OCI-LY3 (cell line): ENCODE measurements around the gene GABRG3.

Source experiments
- H2AFZ ChIP-seq: fragments of 200-600, 300-600 bp; shearing (Covaris generic); 2 replicates; pipeline ENCODE4 v1.6.0; 2014; ENCODE audit warnings: antibody characterized with exemption, low read depth, low read length
- H3K27ac ChIP-seq: fragments of 200-600, 300-600 bp; sonication (generic); 2 replicates; pipeline ENCODE4 v1.5.1; 2014; ENCODE audit warnings: mild to moderate bottlenecking, low read length, moderate library complexity, mixed read lengths
- H3K27me3 ChIP-seq: fragments of 200-600, 300-600 bp; sonication (generic); 2 replicates; pipeline ENCODE4 v1.6.1; 2014; ENCODE audit warnings: low read depth, low read length, mixed read lengths
- H3K36me3 ChIP-seq: fragments of 200-600, 300-600 bp; sonication (generic); replicated peaks from 2 replicates; pipeline ENCODE3; 2014; ENCODE audit warnings: low read depth, low read length, mixed read lengths
- H3K4me1 ChIP-seq: fragments of 300-600, 200-600 bp; sonication (generic); 2 replicates; pipeline ENCODE4 v1.6.1; 2014; ENCODE audit warnings: low read length, mixed read lengths
- H3K4me2 ChIP-seq: fragments of 200-600, 300-600 bp; sonication (generic); 2 replicates; pipeline ENCODE4 v1.6.1; 2014; ENCODE audit warnings: low read length, mixed read lengths
- H3K4me3 ChIP-seq: fragments of 300-600, 200-600 bp; sonication (generic); 2 replicates; pipeline ENCODE4 v1.5.1; 2014; ENCODE audit warnings: antibody characterized with exemption, mild to moderate bottlenecking, low read length, moderate library complexity
- H3K79me2 ChIP-seq: fragments of 300-600, 200-600 bp; shearing (Covaris generic); 2 replicates; pipeline ENCODE4 v1.6.1; 2014; ENCODE audit warnings: mild to moderate bottlenecking, low read length, mixed read lengths
- H3K9ac ChIP-seq: fragments of 300-600, 200-600 bp; shearing (Covaris generic); 2 replicates; pipeline ENCODE4 v1.6.0; 2014; ENCODE audit warnings: mild to moderate bottlenecking, low read length, moderate library complexity
- H3K9me3 ChIP-seq: fragments of 200-600, 300-600 bp; shearing (Covaris generic); 2 replicates; pipeline ENCODE4 v1.6.1; 2014; ENCODE audit warnings: low read length, mixed read lengths; ENCODE audit not compliant: insufficient read depth
- H4K20me1 ChIP-seq: fragments of 200-600, 300-600 bp; sonication (generic); 2 replicates; pipeline ENCODE4 v1.6.1; 2016; ENCODE audit warnings: low read length, mixed read lengths; ENCODE audit not compliant: insufficient read depth
- EZH2phosphoT487 ChIP-seq: fragments of 200-600 bp; shearing (Covaris generic); IDR thresholded peaks from 2 replicates; pipeline ENCODE4 v1.6.1; 2018; ENCODE audit warnings: antibody characterized with exemption, mixed run types, low read depth
- TF ChIP-seq, protein P1 (sequence below): fragments of 200-600, 300-600 bp; sonication (generic); IDR thresholded peaks from 2 replicates; pipeline ENCODE4 v1.5.1; 2014; ENCODE audit warnings: antibody characterized with exemption, low read length, low read depth

GABRG3 gene

DNA sequence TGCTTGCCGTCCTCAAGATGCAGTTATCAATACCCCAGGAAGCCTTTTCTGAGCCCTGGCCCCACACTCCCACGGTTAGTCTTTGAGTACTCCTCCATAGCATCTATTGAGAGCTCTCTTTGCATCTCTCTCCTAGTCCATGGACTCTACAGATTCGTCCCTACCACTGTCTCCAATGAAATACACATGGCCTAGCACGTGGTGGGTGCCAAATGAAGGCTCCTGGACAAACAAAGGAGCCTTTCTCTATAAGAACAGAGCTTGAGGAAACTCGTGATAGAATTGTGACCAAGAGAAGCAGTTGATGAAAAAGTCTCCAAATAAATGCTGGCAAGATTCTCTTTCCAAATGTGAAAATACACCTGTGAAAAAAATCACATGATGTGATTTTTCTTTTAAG lies 166.1 kb downstream of the GABRG3 start:
- no peak overlapping the region for H3K27ac ChIP-seq
- H3K9ac ChIP-seq, result no peak overlapping the region
- no peaks in the 10 kb centered on the region for H3K4me1 ChIP-seq
- no peaks in the 10 kb centered on the region for H4K20me1 ChIP-seq
- no peak overlapping the region for H2AFZ ChIP-seq
- no peaks in the 10 kb centered on the region for H3K9me3 ChIP-seq
- H3K79me2 ChIP-seq, result no peaks in the 10 kb centered on the region
- TF ChIP-seq, protein P1, sequence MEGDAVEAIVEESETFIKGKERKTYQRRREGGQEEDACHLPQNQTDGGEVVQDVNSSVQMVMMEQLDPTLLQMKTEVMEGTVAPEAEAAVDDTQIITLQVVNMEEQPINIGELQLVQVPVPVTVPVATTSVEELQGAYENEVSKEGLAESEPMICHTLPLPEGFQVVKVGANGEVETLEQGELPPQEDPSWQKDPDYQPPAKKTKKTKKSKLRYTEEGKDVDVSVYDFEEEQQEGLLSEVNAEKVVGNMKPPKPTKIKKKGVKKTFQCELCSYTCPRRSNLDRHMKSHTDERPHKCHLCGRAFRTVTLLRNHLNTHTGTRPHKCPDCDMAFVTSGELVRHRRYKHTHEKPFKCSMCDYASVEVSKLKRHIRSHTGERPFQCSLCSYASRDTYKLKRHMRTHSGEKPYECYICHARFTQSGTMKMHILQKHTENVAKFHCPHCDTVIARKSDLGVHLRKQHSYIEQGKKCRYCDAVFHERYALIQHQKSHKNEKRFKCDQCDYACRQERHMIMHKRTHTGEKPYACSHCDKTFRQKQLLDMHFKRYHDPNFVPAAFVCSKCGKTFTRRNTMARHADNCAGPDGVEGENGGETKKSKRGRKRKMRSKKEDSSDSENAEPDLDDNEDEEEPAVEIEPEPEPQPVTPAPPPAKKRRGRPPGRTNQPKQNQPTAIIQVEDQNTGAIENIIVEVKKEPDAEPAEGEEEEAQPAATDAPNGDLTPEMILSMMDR, result no peak
- no peak for TF ChIP-seq EZH2phosphoT487
- no peaks in the 10 kb centered on the region for H3K27me3 ChIP-seq
- H3K36me3 ChIP-seq, result no peaks in the 10 kb centered on the region
- H3K4me2 ChIP-seq, result no peak overlapping the region
- no peak overlapping the region for H3K4me3 ChIP-seq

DNA sequence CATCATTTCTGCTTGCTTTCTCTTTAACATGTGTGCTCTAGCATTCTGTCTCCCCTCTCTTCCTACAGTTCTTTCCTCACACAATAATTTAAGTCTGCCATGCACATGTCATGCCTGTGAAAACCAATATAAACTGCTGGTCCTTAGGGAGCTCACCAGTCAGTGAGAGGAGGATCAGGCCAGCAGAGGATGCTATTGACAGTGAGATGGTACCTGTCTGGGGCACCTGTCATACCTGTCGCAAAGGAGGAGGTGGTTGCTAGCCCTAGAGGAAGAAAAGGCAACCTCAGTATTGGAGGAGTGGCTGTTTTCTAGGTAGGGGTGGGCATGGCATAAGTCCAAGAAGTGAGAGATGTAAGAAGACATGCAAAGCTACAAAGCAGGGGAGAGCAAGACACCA lies 194.6 kb downstream of the GABRG3 start:
- no peak for TF ChIP-seq EZH2phosphoT487
- TF ChIP-seq, protein P1, result no peak
- Histone ChIP-seq H3K27me3 (no peaks in the 10 kb centered on the region), H2AFZ (no peak overlapping the region), H3K4me3 (no peak overlapping the region), H3K27ac (no peak overlapping the region), H3K4me2 (no peak overlapping the region), H3K9ac (no peak overlapping the region), H3K4me1 (no peaks in the 10 kb centered on the region), H3K9me3 (no peaks in the 10 kb centered on the region), H3K36me3 (no peaks in the 10 kb centered on the region), H3K79me2 (no peaks in the 10 kb centered on the region), H4K20me1 (no peaks in the 10 kb centered on the region)

GRCh38 chr15:27166917-27167316 lies 195.9 kb downstream of the GABRG3 start:
- no peaks in the 10 kb centered on the region for H3K27me3 ChIP-seq
- no peak overlapping the region for H2AFZ ChIP-seq
- H3K9ac ChIP-seq, result no peak overlapping the region
- no peaks in the 10 kb centered on the region for H3K36me3 ChIP-seq
- H3K27ac ChIP-seq, result no peak overlapping the region
- no peak overlapping the region for H3K4me2 ChIP-seq
- TF ChIP-seq, protein P1, result no peak
- no peak for TF ChIP-seq EZH2phosphoT487
- no peak overlapping the region for H3K4me3 ChIP-seq
- no peaks in the 10 kb centered on the region for H4K20me1 ChIP-seq
- H3K4me1 ChIP-seq, result no peaks in the 10 kb centered on the region
- no peaks in the 10 kb centered on the region for H3K9me3 ChIP-seq
- H3K79me2 ChIP-seq, result no peaks in the 10 kb centered on the region

DNA sequence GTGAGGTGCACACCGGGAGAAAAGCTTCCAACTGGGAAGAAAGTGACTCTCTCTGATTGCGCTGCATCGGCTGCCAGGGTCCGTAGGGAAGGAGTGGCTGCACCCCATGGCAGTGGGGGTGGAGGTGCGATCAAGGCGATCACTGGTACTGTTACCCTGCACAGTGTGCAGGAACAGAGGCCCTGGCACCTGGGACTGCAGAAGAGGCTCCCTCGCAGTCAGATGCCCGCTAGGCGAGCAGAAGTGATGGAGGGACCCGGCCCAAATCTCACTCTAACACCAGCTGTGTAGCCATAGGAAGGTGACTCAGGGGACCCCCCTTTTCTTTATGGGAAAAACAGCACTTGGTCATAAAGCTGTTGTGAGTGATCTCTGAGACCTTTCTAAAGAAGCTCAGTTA lies 196.8 kb downstream of the GABRG3 start:
- no peak overlapping the region for H3K4me3 ChIP-seq
- no peaks in the 10 kb centered on the region for H3K4me1 ChIP-seq
- H4K20me1 ChIP-seq, result no peaks in the 10 kb centered on the region
- no peak overlapping the region for H2AFZ ChIP-seq
- H3K9ac ChIP-seq, result no peak overlapping the region
- no peaks in the 10 kb centered on the region for H3K9me3 ChIP-seq
- no peaks in the 10 kb centered on the region for H3K27me3 ChIP-seq
- H3K36me3 ChIP-seq, result no peaks in the 10 kb centered on the region
- H3K79me2 ChIP-seq, result no peaks in the 10 kb centered on the region
- no peak overlapping the region for H3K4me2 ChIP-seq
- TF ChIP-seq EZH2phosphoT487, result no peak
- TF ChIP-seq, protein P1, result no peak
- no peak overlapping the region for H3K27ac ChIP-seq
